PFSK-1 (cell line): ENCODE data around the gene CNTN5.

Experiments used
- FOXP2 ChIP-seq: optimal IDR thresholded peaks from 2 replicates; pipeline ENCODE3; 2011; ENCODE audit warnings: borderline replicate concordance, control low read depth, inconsistent platforms; ENCODE audit not compliant: insufficient read depth; ENCODE audit errors: extremely low read length, extremely low read depth
- POLR2AphosphoS5 ChIP-seq: IDR thresholded peaks from 2 replicates; pipeline ENCODE4 v1.6.1; 2012; ENCODE audit warnings: low read depth, mild to moderate bottlenecking, control low read depth, low read length, moderate library complexity
- REST ChIP-seq, 2 experiments: IDR thresholded peaks; 2 replicates each; pipeline versions ENCODE4 v1.6.1 to v1.8.0; 2011 to 2012; ENCODE audit warnings: low read depth in 2 of 2, low read length in 2 of 2, control low read depth in 1 of 2, inconsistent platforms in 1 of 2, mild to moderate bottlenecking in 1 of 2, moderate library complexity in 1 of 2; ENCODE audit not compliant: insufficient read depth in 1 of 2
- SIN3A ChIP-seq: IDR thresholded peaks from 2 replicates; pipeline ENCODE4 v1.6.1; 2012; ENCODE audit warnings: mild to moderate bottlenecking, low read length, moderate library complexity, borderline replicate concordance; ENCODE audit not compliant: insufficient read depth
- TAF1 ChIP-seq: IDR thresholded peaks from 2 replicates; pipeline ENCODE4 v1.6.1; 2012; ENCODE audit warnings: low read length, control low read depth, borderline replicate concordance; ENCODE audit not compliant: insufficient read depth

Gene CNTN5

GRCh38 chr11:99198215-99198614 is 177.5 kb downstream of the CNTN5 start:
- no peak for TF ChIP-seq POLR2AphosphoS5
- TF ChIP-seq REST (IDR thresholded peaks at IDR 0.05; ENCODE audit: insufficient read depth in 1 of 2, low read depth in 2 of 2, low read length in 2 of 2), result no peak
- no peak for TF ChIP-seq SIN3A
- no peak for TF ChIP-seq FOXP2
- TF ChIP-seq TAF1, result no peak

GRCh38 chr11:99199341-99199740 is 178.6 kb downstream of the CNTN5 start:
- TF ChIP-seq TAF1 (no peak), POLR2AphosphoS5 (no peak), SIN3A (no peak), REST (IDR thresholded peaks at IDR 0.05; ENCODE audit: insufficient read depth in 1 of 2, low read depth in 2 of 2, low read length in 2 of 2) (no peak), FOXP2 (no peak)

- TF ChIP-seq TAF1, result no peak
- no peak for TF ChIP-seq SIN3A
- no peak for TF ChIP-seq POLR2AphosphoS5
- no peak for TF ChIP-seq FOXP2
- no peak for TF ChIP-seq REST (IDR thresholded peaks at IDR 0.05; ENCODE audit: insufficient read depth in 1 of 2, low read depth in 2 of 2, low read length in 2 of 2)
Observed at GRCh38 chr11:99200720-99201119, 180.0 kb downstream of the CNTN5 start.

DNA sequence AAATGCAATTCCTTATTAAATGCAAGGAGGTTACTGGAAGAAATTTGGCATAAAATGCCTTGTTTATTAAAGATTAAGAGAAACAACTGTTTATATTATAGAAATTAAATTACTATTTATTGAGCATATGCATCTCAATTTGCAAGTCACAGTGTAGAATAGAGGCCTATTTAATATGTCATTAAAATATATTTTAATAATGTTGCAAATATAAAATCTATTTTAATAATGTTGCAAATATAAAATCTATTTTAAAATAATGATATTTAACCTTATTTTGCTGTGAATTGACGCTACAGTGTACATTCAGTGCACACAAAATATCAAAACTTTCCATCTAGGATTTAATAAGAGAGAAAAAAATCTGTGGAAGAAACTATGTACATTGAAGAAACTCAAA is 188.1 kb downstream of the CNTN5 start:
- TF ChIP-seq POLR2AphosphoS5 (no peak), REST (IDR thresholded peaks at IDR 0.05; ENCODE audit: insufficient read depth in 1 of 2, low read depth in 2 of 2, low read length in 2 of 2) (no peak), SIN3A (no peak), FOXP2 (no peak), TAF1 (no peak)

GRCh38 chr11:99229544-99229943 is 208.8 kb downstream of the CNTN5 start:
- TF ChIP-seq REST (IDR thresholded peaks at IDR 0.05; ENCODE audit: insufficient read depth in 1 of 2, low read depth in 2 of 2, low read length in 2 of 2) (no peak), SIN3A (no peak), TAF1 (no peak), FOXP2 (no peak)
